ENCODE measurements around the gene DFFA. TPM values are rescaled to one million over a fixed set of nuclear protein-coding genes. Genes with fewer than 3 reads are reported as not detected.

Gene DFFA
- total and polyA plus RNA-seq, 9 of the 15 experiments (the other 6 are each of a cell fraction or from before 2014, with no cell fraction given): 39.6 to 74.8 (median 59.2) TPM

- TF ChIP-seq GTF3C2 (IDR thresholded peaks at IDR 0.05; ENCODE audit: borderline replicate concordance, extremely low read depth, insufficient read length) (no peak), ZNF668 (CRISPR knock-in tag; IDR thresholded peaks at IDR 0.05) (peak; percentile 9; the same call in 1 of the 2 replicates), ARID4B (CRISPR knock-in tag; IDR thresholded peaks at IDR 0.05) (peak; percentile 52; the same call in 1 of the 2 replicates), NCOA4 (IDR thresholded peaks at IDR 0.05; ENCODE audit: partially characterized antibody) (peak; percentile 70), PHF20 (IDR thresholded peaks at IDR 0.05; ENCODE audit: partially characterized antibody) (peak; percentile 73), MTA1 (IDR thresholded peaks at IDR 0.05; ENCODE audit: borderline replicate concordance) (0 out of 2 replicates have a peak, but pooled peaks have one; percentile 45), NR1H2 (CRISPR knock-in tag; IDR thresholded peaks at IDR 0.05) (no peak), ZBTB7A (IDR thresholded peaks at IDR 0.05; ENCODE audit: borderline replicate concordance, control insufficient read depth, low read depth, low read length) (peak; percentile 92), ZNF311 (CRISPR knock-in tag; IDR thresholded peaks at IDR 0.05) (no peak), HDAC6 (IDR thresholded peaks at IDR 0.05; ENCODE audit: low read depth, low read length) (no peak), PHTF2 (CRISPR knock-in tag; IDR thresholded peaks at IDR 0.05) (no peak), ZBTB17 (CRISPR knock-in tag; IDR thresholded peaks at IDR 0.05) (peak; percentile 100), ZNF75A (CRISPR knock-in tag; IDR thresholded peaks at IDR 0.05) (no peak), CHCHD3 (CRISPR knock-in tag; IDR thresholded peaks at IDR 0.05) (no peak), YY1 (IDR thresholded peaks at IDR 0.05; ENCODE audit: borderline replicate concordance in 1 of 3, control insufficient read depth in 1 of 3, extremely low read depth in 1 of 3, insufficient read depth in 3 of 3, insufficient read length in 1 of 3, insufficient replicate concordance in 2 of 3, low read depth in 1 of 3, low read length in 2 of 3) (peak; percentile 87 to 99 (median 98)), BACH1 (tag; IDR thresholded peaks at IDR 0.05) (no peak), DPF2 (IDR thresholded peaks at IDR 0.05) (peak; percentile 75), TEAD4 (IDR thresholded peaks at IDR 0.05; ENCODE audit: low read length) (peak; percentile 32; the same call in 1 of the 2 replicates), TEAD4 (CRISPR knock-in tag; IDR thresholded peaks at IDR 0.05; ENCODE audit: borderline replicate concordance) (no peak), FOXA3 (CRISPR knock-in tag; conservative IDR thresholded peaks at IDR 0.05 in 1 of 2, IDR thresholded peaks at IDR 0.05 in 1 of 2) (peak in 1 of 2 experiments; percentile 58; a peak in 1 of 4 replicates)
Measured at GRCh38 chr1:10474613-10475507, 2.5 kb upstream of the DFFA start, which contains the start of gene PEX14 (continued).

All from K562 (cell line).